GM19455 (cell line): ENCODE measurements around the gene ADRB1.

Experiments used
- ATAC-seq: cut with Tn5 transposase; IDR thresholded peaks from one replicate; pipeline ENCODE4 v1.9.1; 2021; ENCODE audit not compliant: unreplicated experiment

ADRB1 gene

DNA sequence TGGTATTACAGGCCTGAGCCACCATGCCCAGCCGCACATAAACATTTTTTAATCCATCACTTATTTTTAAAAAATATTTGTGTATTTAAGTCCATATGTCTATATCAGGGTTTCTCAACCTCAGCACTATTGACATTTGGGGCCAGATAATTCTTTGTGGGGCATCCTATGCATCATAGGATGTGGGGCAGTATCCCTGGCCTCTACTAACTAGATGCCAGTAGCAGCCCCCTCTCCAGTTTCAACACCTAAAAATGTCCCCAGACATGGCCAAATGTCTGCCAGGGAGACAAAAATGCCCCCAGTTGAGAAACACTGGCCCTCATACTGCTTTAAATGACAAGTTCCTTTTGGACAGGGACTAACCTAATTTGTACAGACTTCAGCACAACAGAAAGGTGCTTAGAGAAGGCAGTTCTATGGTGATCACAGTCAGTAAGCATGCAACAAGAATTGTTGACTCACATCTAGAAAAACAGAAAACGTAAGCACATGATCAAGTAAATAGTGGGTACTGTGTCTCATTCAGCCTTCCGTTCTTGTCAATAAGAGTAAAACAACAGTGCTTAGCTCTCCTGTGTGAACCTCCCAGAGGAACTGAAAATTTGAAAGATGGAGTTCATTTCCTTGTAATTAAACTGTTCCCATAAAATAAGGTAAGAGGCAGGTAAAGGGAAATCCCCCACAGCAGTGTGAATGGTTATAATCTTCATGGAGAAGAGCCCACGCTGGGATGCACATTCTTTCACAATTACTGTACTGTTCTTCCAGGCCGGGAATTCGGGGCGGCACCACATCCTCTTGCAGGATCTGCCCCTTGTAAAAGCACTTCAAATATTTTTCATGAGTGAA is 17.3 kb upstream of the ADRB1 start:
- ATAC-seq, result no peak

- ATAC-seq, result no peak
These were observed 16.6 kb upstream of the ADRB1 start for GRCh38 chr10:114027041-114027394.

GRCh38 chr10:114027951-114028350 is 15.7 kb upstream of the ADRB1 start:
- no peak for ATAC-seq

GRCh38 chr10:114028425-114028824 is 15.2 kb upstream of the ADRB1 start:
- ATAC-seq, result no peak

DNA sequence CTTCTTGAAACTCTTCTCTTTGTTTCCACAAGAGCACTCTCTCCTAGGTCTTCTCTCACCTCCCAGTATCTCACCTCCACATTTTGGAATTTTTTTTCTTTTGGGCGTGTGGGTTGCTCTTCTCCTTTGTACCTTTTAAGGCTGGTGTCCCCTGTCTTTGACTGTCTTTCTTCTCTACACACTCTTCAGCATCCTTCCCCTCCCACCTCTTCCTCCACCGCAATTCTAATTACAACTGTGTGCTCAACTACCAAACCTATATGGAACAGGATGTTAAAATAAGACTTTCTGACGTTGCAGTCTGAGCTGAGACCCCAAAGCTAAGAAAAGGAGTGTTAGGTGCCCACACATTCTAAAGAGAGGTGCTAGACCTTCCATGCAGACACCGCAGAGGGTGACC is 14.0 kb upstream of the ADRB1 start:
- no peak for ATAC-seq

GRCh38 chr10:114030140-114030539 is 13.5 kb upstream of the ADRB1 start:
- no peak for ATAC-seq

GRCh38 chr10:114031073-114031972 is 12.3 kb upstream of the ADRB1 start:
- ATAC-seq, result no peak

- ATAC-seq, result no peak
These were observed 10.1 kb upstream of the ADRB1 start for GRCh38 chr10:114033566-114033965.

GRCh38 chr10:114034923-114035645 is 8.6 kb upstream of the ADRB1 start:
- no peak for ATAC-seq

- no peak for ATAC-seq
These were observed 7.9 kb upstream of the ADRB1 start for GRCh38 chr10:114035791-114036190.

DNA sequence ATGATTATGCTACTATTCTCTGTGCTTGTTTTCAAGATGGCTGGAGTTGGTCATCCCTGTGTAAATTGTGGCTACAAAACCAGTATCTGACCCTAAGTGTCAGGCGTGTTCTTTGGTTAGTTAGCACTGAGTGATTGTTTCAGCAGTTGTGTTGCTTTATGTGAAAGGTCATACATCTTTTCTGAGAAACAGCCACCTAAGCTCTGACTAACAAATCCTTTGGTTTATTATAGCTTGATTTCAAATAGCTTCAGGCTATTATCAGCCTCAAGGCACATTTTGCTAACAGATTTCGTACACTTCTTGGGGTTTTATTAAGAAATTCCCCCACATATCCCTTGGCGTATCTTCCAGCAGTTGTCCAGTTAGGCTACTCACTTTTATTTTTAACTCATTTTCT is 4.8 kb upstream of the ADRB1 start:
- no peak for ATAC-seq

DNA sequence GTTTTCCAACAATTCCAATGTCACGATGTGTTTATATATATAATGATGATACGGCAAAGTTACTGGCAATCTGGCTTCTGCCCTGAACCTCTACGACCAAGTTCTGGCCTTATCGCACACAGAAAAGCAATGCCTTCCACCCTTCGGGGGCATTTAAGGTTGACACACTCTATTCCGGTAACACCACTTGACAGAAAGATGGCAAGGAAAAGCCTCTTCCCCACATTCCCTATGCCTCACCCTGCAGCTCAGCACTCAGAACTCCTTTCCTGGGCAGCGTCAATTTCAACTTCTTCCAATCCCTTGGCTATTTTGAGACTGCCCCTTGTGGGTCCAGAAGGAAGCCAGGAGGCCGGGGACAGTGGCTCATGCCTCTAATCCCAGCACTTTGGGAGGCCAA is 2.5 kb upstream of the ADRB1 start:
- ATAC-seq, result no peak

DNA sequence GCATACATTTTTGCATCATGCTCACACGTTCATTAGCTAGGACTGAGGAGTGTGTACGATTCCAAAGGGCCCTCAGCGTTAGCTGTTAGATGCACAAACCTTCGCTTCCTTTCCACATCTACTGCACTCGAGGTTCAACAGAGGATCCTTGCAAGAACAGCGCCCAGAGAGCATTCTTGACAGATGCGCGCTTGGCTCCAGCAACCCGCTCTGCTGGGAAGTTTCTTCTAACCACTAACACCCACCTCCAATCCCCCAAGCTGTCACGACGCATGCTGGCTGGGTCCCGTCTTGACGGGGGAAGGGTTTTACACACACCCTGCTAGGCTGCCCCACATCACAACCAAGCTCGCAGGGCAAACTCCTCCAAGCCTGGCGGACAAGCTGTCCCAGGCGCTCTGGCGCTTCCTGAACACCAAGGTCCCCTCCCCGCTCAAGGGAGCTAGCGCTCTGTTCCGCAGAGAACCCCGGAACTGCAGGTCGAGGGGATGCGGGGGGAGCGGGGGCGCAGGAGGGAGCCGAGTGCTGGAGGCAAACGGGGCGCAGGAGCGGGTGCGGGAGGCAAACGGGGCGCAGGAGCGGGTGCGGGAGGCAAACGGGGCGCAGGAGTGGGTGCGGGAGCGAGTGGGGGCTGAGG is 653 bp upstream of the ADRB1 start:
- ATAC-seq, result peak; percentile 44

DNA sequence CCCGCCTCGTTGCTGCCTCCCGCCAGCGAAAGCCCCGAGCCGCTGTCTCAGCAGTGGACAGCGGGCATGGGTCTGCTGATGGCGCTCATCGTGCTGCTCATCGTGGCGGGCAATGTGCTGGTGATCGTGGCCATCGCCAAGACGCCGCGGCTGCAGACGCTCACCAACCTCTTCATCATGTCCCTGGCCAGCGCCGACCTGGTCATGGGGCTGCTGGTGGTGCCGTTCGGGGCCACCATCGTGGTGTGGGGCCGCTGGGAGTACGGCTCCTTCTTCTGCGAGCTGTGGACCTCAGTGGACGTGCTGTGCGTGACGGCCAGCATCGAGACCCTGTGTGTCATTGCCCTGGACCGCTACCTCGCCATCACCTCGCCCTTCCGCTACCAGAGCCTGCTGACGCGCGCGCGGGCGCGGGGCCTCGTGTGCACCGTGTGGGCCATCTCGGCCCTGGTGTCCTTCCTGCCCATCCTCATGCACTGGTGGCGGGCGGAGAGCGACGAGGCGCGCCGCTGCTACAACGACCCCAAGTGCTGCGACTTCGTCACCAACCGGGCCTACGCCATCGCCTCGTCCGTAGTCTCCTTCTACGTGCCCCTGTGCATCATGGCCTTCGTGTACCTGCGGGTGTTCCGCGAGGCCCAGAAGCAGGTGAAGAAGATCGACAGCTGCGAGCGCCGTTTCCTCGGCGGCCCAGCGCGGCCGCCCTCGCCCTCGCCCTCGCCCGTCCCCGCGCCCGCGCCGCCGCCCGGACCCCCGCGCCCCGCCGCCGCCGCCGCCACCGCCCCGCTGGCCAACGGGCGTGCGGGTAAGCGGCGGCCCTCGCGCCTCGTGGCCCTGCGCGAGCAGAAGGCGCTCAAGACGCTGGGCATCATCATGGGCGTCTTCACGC is 825 bp downstream of the ADRB1 start:
- no peak for ATAC-seq

DNA sequence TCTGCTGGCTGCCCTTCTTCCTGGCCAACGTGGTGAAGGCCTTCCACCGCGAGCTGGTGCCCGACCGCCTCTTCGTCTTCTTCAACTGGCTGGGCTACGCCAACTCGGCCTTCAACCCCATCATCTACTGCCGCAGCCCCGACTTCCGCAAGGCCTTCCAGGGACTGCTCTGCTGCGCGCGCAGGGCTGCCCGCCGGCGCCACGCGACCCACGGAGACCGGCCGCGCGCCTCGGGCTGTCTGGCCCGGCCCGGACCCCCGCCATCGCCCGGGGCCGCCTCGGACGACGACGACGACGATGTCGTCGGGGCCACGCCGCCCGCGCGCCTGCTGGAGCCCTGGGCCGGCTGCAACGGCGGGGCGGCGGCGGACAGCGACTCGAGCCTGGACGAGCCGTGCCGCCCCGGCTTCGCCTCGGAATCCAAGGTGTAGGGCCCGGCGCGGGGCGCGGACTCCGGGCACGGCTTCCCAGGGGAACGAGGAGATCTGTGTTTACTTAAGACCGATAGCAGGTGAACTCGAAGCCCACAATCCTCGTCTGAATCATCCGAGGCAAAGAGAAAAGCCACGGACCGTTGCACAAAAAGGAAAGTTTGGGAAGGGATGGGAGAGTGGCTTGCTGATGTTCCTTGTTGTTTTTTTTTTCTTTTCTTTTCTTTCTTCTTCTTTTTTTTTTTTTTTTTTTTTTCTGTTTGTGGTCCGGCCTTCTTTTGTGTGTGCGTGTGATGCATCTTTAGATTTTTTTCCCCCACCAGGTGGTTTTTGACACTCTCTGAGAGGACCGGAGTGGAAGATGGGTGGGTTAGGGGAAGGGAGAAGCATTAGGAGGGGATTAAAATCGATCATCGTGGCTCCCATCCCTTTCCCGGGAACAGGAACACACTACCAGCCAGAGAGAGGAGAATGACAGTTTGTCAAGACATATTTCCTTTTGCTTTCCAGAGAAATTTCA is 1.7 kb downstream of the ADRB1 start:
- ATAC-seq, result no peak

DNA sequence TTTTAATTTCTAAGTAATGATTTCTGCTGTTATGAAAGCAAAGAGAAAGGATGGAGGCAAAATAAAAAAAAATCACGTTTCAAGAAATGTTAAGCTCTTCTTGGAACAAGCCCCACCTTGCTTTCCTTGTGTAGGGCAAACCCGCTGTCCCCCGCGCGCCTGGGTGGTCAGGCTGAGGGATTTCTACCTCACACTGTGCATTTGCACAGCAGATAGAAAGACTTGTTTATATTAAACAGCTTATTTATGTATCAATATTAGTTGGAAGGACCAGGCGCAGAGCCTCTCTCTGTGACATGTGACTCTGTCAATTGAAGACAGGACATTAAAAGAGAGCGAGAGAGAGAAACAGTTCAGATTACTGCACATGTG is 2.4 kb downstream of the ADRB1 start:
- ATAC-seq, result no peak

GRCh38 chr10:114048472-114048871 is 4.8 kb downstream of the ADRB1 start:
- ATAC-seq, result no peak

DNA sequence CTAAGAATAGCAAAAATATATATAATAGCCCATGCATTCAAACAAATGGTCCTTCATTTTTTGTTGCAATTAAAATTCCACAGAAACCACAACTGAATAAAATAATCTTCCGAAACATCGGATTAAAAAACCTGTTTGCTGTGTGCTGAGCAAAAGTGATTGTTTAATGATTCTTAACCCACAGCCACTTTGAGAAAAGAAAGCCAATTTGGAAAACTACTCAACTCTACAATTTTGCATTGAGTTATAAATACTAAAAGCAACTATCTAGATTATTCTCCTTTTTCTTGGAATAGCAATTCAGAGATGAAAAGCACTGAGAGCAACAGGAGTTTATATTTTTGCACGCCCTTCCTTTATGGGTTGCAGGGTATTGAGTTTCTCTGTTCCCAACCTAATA is 8.0 kb downstream of the ADRB1 start:
- no peak for ATAC-seq

GRCh38 chr10:114052255-114052654 is 8.6 kb downstream of the ADRB1 start:
- no peak for ATAC-seq
